ENCODE measurements around the gene NEURL1. TPM values are rescaled to one million over a fixed set of nuclear protein-coding genes. Genes with fewer than 3 reads are reported as not detected.

NEURL1 gene
- total RNA-seq, 4 donors from 2014 or later, result 0.39 to 0.60 TPM; not detected in 2

DNA sequence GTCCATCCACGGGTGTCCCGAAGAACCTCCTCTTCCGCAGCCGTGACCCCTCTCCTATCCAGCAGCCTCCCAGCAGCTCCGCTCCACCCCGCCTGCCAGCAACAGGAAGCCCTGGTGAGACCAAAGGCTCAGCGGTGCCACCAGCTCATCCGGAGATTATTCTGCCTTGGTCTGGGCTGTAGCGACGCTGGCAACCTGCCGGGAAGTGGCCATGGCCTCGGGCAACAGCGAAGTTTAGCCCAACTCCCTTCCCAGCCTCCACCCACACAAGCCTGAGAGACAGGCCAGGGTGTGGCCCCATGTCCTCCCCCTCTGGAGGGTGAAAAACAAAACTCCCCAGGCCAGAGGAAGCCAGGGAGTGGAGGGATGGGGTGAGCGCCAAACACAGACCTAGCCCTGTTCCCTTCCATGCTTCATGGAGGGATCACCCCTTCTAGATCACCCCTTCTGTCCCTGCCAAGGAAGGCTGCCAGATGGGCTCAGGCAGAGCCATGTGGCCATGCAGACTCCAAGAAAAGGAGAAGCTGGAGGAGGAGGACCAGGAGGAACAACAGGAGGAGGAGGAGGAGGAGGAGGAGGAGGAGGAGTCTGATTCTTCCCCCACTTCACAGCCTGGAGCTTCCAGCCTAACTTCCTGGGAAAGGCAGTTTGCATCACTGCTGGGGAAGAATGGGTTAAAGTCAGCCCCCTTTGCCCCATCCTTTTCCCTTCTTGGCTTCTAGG lies 42.3 kb upstream of the NEURL1 start:
- peak overlapping the region; percentile 59 to 93 (median 87) for H3K27ac ChIP-seq
- WGBS, 2 donors, result 2 to 6% methylated on average over 14 of the region's 14 CpGs
- peaks cover 0 to 58% (median 41%) of the 10 kb centered on the region in 4 donors for H3K4me1 ChIP-seq
- H3K4me3 ChIP-seq, result peak overlapping the region; percentile 59 to 90 (median 82)
- DNase-seq (ENCODE audit: low spot score in 2 of 2), result peak; percentile 52 to 57
- no peaks in the 10 kb centered on the region for H3K27me3 ChIP-seq
- H3K9me3 ChIP-seq, result no peaks in the 10 kb centered on the region
- TF ChIP-seq EP300 (IDR thresholded peaks at IDR 0.05) (peak in 1 of 2 donors; percentile 67), POLR2A (IDR thresholded peaks at IDR 0.05) (peak in 1 of 2 donors; percentile 25)
- TF ChIP-seq, protein P1, sequence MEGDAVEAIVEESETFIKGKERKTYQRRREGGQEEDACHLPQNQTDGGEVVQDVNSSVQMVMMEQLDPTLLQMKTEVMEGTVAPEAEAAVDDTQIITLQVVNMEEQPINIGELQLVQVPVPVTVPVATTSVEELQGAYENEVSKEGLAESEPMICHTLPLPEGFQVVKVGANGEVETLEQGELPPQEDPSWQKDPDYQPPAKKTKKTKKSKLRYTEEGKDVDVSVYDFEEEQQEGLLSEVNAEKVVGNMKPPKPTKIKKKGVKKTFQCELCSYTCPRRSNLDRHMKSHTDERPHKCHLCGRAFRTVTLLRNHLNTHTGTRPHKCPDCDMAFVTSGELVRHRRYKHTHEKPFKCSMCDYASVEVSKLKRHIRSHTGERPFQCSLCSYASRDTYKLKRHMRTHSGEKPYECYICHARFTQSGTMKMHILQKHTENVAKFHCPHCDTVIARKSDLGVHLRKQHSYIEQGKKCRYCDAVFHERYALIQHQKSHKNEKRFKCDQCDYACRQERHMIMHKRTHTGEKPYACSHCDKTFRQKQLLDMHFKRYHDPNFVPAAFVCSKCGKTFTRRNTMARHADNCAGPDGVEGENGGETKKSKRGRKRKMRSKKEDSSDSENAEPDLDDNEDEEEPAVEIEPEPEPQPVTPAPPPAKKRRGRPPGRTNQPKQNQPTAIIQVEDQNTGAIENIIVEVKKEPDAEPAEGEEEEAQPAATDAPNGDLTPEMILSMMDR (IDR thresholded peaks at IDR 0.05), result no peak
- peaks cover 0 to 40% (median 8%) of the 10 kb centered on the region in 3 donors for H3K36me3 ChIP-seq

DNA sequence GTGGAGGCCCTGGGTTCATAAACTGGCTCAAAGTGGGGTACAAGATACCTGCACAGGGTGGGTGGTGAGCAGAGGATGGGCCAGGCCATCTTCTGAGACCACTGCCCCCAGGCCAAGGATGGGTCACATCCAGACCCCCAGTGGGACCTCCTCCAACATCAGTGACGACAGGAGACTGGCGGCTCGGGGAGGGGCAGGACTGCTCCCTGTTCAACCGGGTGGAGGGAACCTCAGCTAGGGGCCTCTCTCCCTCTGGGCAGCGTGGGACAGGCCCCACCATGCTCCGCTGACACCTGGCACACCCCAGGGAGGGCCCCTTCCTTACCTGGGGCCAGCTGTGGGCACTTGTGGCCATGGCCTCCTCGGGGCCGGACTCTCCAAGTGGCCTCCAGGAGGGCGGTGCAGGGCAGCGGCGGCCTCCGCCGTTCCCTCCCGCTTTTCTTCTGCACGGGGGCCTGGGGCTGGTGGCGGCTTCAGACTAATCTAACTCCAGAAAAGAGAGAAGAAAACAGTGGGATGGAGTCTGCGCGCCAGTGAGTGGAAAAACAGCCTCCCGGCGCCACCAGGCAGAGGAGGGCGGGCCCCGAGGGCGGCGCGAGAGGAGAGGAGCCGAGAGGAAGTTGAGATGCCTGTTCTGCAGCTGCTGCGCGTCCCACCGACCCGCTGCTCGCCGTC lies 41.5 kb upstream of the NEURL1 start, which contains the start of gene CALHM2:
Gene CALHM2 (minus strand): TSS at position 540 of the 675 bp plus-strand sequence. CDS start 2,429 bp downstream, outside the sequence.
- Histone ChIP-seq H3K27ac (peak within 1 kb of the TSS; percentile 59 to 93 (median 87)), H3K4me3 (peak within 1 kb of the TSS; percentile 59 to 90 (median 82)), H3K36me3 (peaks cover 0 to 33% (median 6%) of the 10 kb centered on the region in 3 donors), H3K4me1 (peaks cover 0 to 50% (median 34%) of the 10 kb centered on the region in 4 donors), H3K9me3 (no peaks in the 10 kb centered on the region), H3K27me3 (no peaks in the 10 kb centered on the region)
- DNase-seq (ENCODE audit: low spot score in 2 of 2), result peak; percentile 51 to 68
- TF ChIP-seq, protein P1 (IDR thresholded peaks at IDR 0.05), result no peak
- peak in 1 of 2 donors; percentile 70 for TF ChIP-seq EP300 (IDR thresholded peaks at IDR 0.05)
- peak in 1 of 2 donors; percentile 46 for TF ChIP-seq POLR2A (IDR thresholded peaks at IDR 0.05)
- WGBS, 2 donors, result 0 to 1% methylated on average over 27 to 30 of the region's 32 CpGs

DNA sequence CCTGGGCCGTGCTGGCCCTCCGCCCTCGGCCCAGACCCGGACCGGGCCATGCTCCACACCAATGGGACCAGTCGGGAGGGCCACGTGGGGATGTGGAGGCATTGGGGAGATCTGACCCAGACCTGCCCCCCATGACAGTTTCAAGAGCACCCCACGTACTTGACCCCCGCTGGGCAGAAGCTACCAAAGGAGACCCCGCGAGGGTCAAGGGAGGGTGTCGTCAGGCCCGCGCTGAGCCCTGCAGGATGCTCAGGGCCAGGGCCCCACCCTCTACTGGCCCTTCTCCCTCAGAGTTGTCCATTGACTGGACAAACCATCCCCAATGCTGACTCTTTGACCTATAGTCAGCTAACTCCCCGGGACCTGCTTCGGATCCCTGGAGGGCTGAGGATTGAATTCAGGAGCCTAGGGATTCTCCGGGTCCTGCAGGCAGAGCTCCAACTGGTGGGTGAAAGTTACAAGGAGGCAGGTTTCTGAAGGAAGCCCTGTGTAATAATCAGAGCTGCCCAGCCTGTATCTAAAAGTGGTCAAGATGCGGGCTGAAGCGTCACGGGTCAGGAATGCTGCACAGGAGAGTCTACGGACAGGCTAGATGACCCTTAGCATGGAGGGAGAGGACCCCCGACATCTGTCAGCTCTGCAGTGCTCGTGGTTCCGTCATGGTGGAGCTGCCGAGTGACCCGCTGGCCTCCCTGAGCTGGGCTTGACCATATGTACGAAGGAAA lies 40.8 kb upstream of the NEURL1 start:
- H3K36me3 ChIP-seq, result peaks cover 0 to 26% (median 0%) of the 10 kb centered on the region in 3 donors
- peaks cover 0 to 43% (median 30%) of the 10 kb centered on the region in 4 donors for H3K4me1 ChIP-seq
- no peaks in the 10 kb centered on the region for H3K27me3 ChIP-seq
- peak overlapping the region; percentile 59 to 90 (median 82) for H3K4me3 ChIP-seq
- WGBS, 2 donors, result 27 to 28% methylated on average over 25 to 26 of the region's 27 CpGs
- peak overlapping the region; percentile 59 to 93 (median 87) for H3K27ac ChIP-seq
- DNase-seq (ENCODE audit: low spot score in 2 of 2), result no peak
- TF ChIP-seq, protein P1 (IDR thresholded peaks at IDR 0.05), result no peak
- TF ChIP-seq EP300 (IDR thresholded peaks at IDR 0.05) (no peak), POLR2A (IDR thresholded peaks at IDR 0.05) (no peak)
- no peaks in the 10 kb centered on the region for H3K9me3 ChIP-seq

DNA sequence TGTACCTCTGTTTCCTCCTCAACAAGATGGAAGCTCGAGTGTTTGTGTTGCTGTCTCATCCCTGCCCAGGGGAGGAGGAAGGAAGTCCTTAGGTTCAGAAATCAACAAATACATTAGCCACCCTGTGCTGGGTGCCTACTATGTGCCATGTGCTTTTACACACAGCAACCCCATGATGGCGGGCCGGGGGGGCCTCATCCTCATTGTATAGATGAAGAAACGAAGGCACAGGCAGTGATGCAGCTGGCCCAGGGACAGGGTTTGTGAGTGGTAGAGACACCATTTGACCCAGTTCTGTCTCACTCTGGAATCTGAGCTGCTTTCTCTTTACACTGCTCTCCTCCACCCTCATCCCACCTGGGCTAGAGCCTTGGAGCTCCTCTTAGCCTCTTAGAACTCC lies 39.5 kb upstream of the NEURL1 start:
- Histone ChIP-seq H3K9me3 (no peaks in the 10 kb centered on the region), H3K36me3 (peaks cover 0 to 12% (median 0%) of the 10 kb centered on the region in 3 donors), H3K4me1 (peaks cover 0 to 30% (median 22%) of the 10 kb centered on the region in 4 donors), H3K4me3 (no peak overlapping the region), H3K27ac (no peak overlapping the region), H3K27me3 (no peaks in the 10 kb centered on the region)
- TF ChIP-seq POLR2A (IDR thresholded peaks at IDR 0.05), result no peak
- TF ChIP-seq, protein P1 (IDR thresholded peaks at IDR 0.05), result no peak
- TF ChIP-seq EP300 (IDR thresholded peaks at IDR 0.05), result no peak
- no peak for DNase-seq (ENCODE audit: low spot score in 2 of 2)
- WGBS, 2 donors, result 92 to 95% methylated on average over 4 of the region's 4 CpGs

Data from tibial nerve (tissue), 4 donors.